ENCODE results near the gene TMX2.
A peak's percentile ranks its signal among the peaks of the same experiment; 100 is the strongest.
"Not testable (repeated sequence)": the region's sequence is repeated elsewhere in the genome, so short reads cannot be mapped to it uniquely, and the experiment has no call there.

Gene TMX2

DNA sequence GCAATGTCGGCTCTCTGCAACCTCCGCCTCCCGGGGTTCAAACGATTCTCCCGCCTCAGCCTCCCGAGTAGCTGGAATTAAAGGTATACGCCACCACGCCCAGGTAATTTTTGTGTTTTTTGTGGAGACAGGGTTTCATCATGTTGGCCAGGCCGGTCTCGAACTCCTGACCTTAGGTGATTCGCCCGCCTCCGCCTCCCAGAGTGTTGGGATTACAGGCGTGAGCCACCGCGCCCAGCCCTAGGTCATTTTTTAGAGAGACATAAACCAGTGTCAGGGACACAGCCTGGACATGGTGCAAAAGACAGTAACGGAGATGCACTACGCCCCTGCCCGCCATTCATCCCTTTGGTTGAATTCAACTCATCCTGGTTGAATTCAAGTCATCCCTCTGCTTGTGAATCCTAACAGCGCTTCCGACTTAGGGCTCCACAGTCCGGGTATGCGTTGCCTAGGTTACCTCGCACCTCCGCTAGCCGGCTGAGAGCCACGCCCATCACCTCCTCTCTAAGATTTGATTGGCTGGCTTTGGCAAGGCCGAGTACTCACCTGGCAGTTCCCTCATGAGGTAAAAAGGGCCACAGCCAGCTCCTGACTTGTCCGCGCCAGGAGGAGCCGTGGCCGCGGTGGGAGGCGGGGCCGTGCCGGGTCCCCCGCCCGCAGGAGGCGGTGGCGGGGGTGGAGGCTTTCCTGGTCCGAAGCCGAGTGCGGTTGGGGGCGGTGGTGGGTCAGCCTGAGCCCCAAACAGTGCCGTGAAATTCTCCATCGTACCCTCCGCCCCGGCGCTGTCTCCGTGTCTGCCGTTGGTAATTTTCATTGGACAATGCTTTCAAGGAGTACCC is 758 bp upstream of the TMX2 start, which contains the start of gene MED19:
Gene MED19, minus strand, starts transcription at position 802 of the 842 bp plus-strand sequence. Its CDS starts 36 bp downstream, at position 766.
- FAIRE-seq (no peak), DNase-seq (ENCODE audit: low spot score) (peak; percentile 86)

DNA sequence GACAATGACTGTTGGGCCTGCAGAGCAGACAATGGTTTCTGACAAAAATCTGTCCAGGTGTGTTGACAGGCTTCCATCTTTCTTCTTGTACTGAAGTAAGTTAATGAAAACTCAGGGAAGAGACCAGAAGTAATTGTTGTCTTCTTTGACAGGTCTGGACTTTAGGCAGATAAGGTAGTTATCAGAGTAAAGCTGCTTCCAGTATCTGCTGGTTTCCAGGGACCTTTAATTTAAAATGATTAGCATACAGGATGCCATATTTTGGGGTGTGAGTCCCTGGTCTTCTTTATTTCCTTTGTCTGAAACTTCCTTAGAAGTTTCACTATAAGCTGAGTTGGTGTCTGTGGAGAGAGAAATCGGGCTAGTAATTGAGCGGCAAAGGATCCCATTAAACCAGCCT is 1.4 kb downstream of the TMX2 start:
- no peak for FAIRE-seq

DNA sequence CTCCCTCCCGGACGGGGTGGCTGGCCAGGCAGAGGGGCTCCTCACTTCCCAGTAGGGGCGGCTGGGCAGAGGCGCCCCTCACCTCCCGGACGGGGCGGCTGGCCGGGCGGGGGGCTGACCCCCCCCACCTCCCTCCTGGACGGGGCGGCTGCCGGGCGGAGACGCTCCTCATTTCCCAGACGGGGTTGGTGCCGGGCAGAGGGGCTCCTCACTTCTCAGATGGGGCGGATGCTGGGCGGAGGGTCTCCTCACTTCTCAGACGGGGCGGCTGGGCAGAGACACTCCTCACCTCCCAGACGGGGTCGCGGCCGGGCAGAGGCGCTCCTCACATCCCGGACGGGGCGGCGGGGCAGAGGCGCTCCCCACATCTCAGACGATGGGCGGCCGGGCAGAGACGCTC is 4.3 kb downstream of the TMX2 start:
- FAIRE-seq; DNase-seq (ENCODE audit: low spot score): not testable (repeated sequence)

More for the DNA sequence above, 1.4 kb downstream of the TMX2 start:
- no peak for DNase-seq (ENCODE audit: low spot score)

DNA sequence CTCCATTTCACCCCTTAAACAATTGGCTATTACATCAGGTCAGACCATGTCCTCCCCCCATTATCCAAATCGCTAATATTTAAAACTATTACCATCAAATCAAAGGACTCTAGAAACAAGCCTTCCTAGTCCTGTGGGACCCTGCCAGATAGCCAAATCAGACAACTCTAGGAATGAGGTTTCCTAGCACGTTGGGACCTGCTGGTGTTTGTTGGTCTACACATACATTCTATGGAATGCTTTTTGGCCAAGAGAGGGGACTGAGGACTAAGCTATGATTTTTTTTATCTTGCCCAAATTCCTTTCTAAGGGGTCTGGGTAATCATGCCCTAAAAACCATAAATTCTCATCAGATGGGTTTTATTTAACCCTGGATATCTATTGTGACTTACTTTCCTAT is 14.8 kb downstream of the TMX2 start:
- DNase-seq (ENCODE audit: low spot score) (no peak), FAIRE-seq (no peak)

DNA sequence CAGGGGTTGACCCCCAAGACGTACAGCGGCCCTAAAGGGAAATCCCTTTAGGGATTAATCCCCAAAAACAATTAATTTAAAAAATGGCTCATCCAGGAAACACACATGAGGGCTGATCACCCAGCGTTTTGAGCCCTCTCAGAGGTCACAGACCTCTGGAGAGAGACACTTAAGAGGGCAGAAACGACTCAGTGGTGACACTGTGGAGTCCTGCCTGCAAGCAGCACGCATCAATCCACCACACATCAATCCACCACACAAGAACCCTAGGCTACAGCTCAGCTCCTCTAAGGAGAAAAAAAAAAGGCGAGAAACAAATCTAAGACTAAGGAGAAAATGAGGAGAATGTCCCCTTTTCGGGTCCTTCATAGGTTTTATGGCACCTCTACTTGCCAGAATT is 16.4 kb downstream of the TMX2 start:
- FAIRE-seq, result no peak

DNA sequence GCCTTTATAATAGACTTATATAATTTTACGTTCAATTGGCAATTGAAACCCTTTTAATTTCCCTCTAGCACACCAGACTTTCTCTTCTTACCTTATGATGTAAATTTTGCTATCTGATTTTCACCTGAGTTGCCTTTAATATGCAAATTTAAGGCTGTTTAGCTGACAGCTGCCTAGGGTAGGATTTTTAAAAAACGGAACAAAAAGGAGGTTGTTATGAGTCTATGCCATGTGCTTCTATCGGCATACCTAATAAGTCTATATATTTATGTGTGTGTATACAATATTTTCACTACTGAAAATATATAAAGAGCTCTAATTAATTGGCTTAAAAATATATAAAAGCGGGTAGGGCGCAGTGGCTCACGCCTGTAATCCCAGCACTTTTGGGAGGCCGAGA is 17.1 kb downstream of the TMX2 start:
- no peak for FAIRE-seq
- DNase-seq (ENCODE audit: low spot score), result no peak

More for the DNA sequence above, 16.4 kb downstream of the TMX2 start:
- no peak for DNase-seq (ENCODE audit: low spot score)

DNA sequence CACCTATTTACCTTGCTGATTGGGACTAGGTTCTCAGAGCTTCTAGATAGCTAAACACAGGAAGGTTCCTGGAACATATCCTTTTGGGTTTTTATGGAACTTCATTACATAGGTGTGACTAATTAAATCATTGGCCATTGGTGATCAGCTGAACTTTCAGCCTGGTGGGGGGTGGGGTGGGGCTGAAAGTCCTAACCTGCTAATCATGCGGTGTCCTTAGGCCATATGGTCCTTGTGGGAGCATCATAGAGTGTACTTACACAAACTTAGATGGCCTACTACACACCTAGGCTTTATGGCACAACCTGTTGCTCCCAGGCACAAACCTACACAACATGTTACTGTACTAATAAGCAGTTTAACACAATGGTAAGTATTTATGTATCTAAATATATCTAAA is 20.3 kb downstream of the TMX2 start:
- FAIRE-seq, result no peak
- no peak for DNase-seq (ENCODE audit: low spot score)

DNA sequence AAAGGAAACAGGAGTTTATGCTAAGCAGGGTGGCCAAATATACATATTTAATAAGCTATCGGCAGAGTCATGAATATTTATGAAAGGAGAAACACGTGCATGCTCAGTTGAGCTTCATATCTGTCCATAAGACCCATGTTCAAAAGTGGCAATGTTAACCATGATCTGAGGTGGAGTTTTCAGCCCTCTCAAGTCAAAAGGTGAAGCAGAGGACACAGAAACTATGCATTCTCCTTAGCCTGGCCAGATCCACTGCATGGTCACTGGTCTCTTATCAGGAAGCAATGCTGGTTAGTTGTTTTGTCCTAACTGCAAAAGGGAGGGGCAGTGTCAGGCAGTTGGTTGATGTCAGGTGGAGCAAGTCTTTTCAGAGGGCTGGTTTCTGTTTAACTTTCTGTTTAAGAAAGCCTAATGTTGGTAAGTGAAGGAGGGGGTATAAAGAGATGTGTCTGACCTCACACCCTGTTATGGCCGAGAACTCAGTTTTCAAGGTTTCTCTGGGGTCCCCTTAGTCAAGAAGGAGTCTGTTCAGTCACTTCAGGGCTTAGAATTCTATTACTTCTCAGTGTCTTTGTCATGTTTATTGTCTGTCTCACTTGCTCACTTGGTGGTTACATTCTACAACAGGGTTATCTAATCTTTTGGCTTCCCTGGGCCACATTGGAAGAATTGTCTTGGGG is 23.4 kb downstream of the TMX2 start:
- DNase-seq (ENCODE audit: low spot score), result no peak

DNA sequence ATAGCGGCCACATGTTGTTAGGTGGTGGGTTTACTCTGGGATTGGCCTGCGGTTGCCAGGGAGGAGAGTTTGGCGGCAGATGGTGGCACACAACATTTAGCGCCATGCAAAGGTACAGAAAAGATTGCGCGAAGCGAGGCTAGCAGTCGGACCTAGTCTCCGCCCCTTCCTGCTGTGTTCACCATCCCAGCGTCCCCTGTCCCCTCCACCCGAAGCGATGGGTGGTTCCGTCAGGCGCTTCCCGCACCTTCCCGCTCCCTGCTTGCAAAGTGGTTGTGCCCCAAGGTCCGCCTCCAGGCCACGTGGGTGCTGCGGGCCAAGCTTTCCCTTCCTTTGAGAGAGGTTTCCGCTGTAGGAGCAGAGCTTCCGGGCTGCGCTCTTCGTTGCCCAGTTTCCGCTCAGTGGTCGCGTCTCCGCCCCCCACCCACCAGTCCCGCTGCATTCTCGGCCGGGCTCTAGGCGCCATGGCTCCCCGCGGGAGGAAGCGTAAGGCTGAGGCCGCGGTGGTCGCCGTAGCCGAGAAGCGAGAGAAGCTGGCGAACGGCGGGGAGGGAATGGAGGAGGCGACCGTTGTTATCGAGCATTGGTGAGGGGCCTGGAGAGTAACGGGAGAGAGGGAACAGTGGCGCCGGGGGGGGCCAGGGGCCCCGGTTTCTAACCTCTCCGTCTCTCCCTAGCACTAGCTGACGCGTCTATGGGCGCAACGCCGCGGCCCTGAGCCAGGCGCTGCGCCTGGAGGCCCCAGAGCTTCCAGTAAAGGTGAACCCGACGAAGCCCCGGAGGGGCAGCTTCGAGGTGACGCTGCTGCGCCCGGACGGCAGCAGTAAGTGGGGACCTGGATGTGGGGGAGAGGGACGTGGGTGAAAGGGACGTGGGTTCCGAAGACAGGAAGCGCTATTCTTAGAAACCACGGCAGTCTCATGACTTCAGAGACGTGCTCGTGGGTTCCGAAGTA is 29.0 kb downstream of the TMX2 start, which contains the start of gene SELENOH:
Gene SELENOH, plus strand, starts transcription at position 360 of the 955 bp plus-strand sequence. Its CDS starts 105 bp downstream, at position 465.
- DNase-seq (ENCODE audit: low spot score) (peak; percentile 97), FAIRE-seq (peak; percentile 82)

More for the DNA sequence above, 23.4 kb downstream of the TMX2 start:
- FAIRE-seq, result no peak

DNA sequence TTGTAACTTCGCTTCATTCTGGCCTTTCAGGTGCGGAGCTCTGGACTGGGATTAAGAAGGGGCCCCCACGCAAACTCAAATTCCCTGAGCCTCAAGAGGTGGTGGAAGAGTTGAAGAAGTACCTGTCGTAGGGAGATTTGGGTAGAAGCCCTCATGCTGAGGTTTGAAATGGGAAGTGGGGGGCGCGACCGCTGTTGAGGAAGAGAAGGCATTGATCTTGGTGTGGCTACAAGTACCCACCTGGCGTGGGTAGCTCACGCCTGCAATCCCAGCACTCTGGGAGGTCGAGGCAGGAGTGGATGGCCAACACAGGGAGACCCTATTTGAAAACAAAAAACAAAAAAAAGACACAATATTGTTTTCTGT is 29.7 kb downstream of the TMX2 start:
- FAIRE-seq, result no peak
- no peak for DNase-seq (ENCODE audit: low spot score)

DNA sequence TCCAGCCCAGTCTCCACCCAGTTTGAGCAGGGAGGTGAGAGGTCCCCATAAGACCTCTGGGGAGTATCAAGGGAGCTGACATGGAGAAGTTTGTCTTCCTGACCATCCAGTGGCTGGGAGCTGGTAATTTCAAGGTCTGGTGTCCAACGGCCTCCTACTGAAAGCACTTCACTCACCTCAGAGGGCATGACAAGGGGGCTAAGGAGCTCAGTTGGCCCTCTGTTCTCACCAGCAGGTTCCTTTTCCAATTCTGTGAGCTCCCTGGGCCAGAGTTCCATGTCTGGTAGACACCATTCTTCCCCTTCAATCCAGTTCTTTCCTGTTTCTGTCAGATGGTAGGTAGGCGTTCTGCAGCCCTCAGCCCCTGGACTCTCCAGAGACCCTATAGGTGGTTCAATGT is 32.0 kb downstream of the TMX2 start:
- no peak for DNase-seq (ENCODE audit: low spot score)
- no peak for FAIRE-seq

DNA sequence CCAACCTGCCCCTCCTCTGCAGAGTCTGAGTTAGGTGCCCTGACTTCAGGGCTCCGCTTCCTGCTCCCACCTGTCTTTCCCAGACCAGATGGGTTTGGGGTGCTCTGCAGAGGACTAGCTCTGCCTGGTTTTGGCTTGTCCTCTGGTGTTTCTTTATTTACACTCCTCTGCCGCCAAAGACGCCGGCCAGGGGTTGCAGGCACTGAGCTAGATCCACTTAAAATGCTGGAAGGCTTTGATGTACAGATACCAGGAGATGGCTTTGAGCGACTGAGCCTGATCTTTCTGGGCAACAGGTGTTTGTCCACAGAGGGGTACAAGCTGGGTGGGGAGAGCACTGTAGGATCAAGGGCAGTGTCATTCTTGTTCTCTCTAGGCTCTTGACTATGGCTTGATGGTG is 32.8 kb downstream of the TMX2 start:
- DNase-seq (ENCODE audit: low spot score) (no peak), FAIRE-seq (no peak)

DNA sequence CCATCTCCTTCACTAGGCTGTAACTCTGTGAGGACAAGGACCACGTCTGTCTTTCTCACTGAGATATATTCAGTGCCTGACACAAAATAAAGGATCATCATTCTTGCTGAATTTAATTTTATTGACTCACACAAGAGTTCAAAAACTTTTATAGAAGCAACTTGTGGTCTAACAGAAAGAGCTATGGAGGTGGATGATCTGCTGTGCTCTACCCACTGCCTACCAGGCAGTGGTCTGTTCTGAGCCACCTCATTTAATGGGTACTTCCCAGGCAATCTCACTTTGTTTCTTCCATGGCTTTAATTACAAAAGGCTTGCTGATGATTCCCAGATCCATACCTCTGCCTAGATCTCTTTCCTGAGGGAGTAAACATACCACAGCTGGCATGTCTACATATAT is 34.5 kb downstream of the TMX2 start:
- no peak for DNase-seq (ENCODE audit: low spot score)
- FAIRE-seq, result no peak

DNA sequence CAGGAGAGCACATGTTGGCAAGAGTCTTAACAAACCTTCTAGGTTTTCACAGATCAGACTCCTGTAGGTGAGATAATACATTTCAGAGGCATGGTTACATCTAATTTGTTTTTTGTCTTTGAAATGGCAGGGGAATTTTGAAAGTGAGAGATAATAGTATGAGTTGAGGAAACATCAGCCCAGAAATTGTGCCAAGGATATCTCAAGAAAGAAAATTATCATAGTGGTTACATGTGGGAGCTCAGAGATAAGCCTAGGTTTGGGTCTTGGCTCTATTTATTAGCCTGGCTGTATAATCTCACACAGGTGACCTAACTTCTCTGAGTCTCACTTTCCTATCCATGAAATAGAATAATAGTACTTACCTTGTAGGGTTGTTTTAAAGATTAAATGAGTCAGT is 38.8 kb downstream of the TMX2 start:
- no peak for FAIRE-seq
- DNase-seq (ENCODE audit: low spot score), result no peak

DNA sequence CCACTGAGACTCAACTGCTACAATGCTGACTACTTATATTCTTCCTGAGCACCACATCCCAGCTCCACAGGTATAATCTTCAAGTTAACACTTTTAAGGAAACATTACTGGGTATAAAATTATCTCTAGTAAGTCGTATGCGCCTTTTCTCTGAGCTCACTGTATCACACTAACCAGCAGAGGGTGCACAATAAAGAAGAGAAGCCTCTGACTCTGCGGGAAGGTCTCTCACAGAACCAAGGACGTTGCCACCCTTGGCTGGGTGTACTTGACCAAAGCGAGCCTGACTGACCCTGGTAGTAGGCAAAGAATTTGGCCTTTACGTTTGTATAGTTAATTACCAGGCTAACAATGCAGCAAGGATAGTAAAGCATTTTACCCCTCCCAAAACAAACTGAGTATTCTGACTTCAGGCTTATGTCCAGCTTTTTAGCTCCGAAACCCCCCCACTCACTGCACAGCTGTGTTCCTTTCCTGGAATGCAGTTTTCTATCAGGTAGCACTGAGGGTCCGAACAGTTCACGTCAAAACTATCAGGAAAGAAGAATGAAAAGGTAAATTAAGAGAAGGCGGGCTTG is 39.4 kb downstream of the TMX2 start, which contains the start of gene BTBD18:
Gene BTBD18, minus strand, starts transcription at position 144 of the 578 bp plus-strand sequence. CDS start 631 bp downstream, outside the sequence.
- DNase-seq (ENCODE audit: low spot score), result peak; percentile 40

DNA sequence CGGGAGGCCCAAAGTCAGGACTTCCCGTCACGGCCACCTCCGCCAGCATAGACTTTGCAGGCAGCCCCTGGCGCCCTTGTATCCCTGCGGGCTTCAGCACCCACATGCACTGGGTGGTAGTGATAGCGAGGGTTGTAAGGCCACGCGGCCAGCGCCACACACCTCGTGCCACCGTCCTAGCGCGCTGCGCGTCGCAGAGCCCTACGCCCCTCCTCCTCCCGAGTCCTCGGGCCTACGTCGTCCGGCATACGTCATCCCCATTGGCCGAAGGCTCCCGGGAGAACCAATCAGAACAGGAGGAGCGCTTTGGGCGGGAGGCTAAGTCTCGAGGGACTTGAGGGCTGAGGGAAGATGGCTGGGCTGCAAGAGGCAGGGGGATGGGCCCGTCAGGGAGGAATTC is 40.6 kb downstream of the TMX2 start:
- DNase-seq (ENCODE audit: low spot score), result no peak
- FAIRE-seq, result no peak

More for the DNA sequence above, 39.4 kb downstream of the TMX2 start, which contains the start of gene BTBD18:
- FAIRE-seq, result no peak

DNA sequence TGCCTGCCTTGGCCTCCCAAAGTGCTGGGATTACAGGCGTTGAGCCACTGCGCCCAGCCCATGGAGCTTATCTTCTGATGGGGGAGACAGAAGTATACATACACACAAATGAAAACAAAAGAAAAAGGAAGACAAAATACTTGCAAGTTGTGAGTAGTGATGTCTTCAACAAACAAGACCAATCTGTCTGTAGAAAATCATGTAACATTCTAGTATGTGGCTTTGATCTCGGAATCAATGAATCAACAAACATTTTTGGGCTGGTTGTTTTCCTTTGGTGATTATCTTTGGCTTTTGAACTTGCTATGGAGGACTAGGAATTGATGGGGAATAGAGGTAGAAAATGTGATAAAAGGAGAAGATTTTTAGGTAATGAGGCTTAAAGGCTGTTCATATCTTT is 45.8 kb downstream of the TMX2 start:
- DNase-seq (ENCODE audit: low spot score) (no peak), FAIRE-seq (no peak)

DNA sequence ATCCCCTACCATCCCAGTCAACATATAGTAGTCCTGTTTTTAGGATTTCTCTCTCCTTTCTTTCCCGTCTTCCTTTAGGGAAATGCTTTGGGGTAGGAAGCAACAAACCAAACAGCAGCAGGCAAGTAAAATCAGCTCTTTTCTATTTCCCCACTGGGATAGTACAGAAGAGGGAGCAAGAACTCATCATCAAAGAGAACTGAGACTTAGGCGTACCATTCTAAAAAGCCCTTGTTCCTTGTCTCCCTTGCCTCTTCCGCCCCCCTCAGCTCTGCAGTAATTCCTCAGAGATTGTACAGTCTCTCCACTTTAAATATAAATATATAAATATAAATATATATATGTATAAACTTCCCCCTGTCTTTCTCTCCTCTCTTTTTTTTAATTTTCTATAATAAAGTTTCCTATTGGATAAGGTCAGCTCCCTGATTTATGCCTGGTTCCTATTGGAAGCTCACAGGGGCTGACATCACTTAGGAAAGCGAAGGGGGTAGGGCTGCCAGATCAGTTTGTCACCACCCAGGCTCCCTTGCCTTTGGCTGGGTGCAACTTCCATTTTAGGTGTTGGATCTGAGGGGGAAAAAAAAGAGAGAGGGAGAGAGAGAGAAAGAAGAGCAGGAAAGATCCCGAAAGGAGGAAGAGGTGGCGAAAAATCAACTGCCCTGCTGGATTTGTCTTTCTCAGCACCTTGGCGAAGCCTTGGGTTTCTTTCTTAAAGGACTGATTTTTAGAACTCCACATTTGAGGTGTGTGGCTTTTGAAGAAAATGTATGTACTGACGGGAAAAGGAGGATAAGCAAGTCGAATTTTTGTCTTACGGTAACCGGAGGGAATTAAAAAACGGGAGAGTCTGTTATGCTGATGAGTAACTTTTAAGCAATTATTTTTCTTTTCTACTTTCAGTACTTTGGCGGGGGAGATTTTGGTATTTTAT is 49.2 kb downstream of the TMX2 start, which contains the start of gene CTNND1:
Gene CTNND1, plus strand, starts transcription at position 502 of the 934 bp plus-strand sequence. CDS start 29,677 bp downstream, outside the sequence.
- FAIRE-seq, result no peak
- peak; percentile 95 for DNase-seq (ENCODE audit: low spot score)

DNA sequence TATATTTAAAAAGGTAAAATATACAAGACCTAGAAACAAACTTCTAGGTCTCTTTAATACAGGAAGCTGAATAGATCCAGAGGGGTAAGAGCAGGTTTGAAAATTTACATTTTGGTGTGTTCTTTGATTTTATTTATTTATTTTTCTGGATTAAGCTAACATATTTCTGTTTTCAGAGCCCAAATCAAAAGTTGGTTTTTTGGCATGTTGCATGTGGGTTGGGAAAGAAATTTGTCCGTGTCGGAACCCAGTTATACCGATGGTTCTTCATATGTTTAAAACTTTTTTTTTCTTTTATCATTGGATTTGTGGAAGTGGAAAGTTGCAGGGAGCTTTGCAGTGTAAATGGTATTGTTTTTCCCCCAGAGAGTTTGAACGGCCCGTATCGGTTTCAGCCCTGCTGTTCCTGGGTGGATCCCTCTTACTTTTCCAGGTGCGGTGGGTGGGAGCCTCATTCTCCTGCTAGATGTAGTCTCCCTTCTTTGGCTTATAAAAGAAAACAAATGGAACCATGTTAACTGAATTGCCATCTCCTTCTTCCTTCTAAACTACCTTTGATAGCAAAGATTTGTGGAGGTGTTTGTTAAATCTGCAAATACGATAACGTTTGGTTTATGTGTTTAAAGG is 50.0 kb downstream of the TMX2 start:
- DNase-seq (ENCODE audit: low spot score) (no peak), FAIRE-seq (no peak)

All from urothelium cell line (cell line).